GM10266 (cell line): ENCODE measurements around the gene ZNF277.

Experiments used
- DNase-seq: peaks from one replicate; pipeline ENCODE4 v3.0.0; 2012; ENCODE audit errors: extremely low spot score
- TF ChIP-seq, protein P1 (sequence below): IDR thresholded peaks from 2 replicates; pipeline ENCODE4 v1.5.1; 2012; ENCODE audit warnings: mild to moderate bottlenecking, low read depth; ENCODE audit not compliant: control insufficient read depth, insufficient read depth; ENCODE audit errors: missing control alignments

ZNF277 gene

GRCh38 chr7:112280267-112280666 lies 73.8 kb downstream of the ZNF277 start:
- DNase-seq: no peak
- TF ChIP-seq, protein P1, sequence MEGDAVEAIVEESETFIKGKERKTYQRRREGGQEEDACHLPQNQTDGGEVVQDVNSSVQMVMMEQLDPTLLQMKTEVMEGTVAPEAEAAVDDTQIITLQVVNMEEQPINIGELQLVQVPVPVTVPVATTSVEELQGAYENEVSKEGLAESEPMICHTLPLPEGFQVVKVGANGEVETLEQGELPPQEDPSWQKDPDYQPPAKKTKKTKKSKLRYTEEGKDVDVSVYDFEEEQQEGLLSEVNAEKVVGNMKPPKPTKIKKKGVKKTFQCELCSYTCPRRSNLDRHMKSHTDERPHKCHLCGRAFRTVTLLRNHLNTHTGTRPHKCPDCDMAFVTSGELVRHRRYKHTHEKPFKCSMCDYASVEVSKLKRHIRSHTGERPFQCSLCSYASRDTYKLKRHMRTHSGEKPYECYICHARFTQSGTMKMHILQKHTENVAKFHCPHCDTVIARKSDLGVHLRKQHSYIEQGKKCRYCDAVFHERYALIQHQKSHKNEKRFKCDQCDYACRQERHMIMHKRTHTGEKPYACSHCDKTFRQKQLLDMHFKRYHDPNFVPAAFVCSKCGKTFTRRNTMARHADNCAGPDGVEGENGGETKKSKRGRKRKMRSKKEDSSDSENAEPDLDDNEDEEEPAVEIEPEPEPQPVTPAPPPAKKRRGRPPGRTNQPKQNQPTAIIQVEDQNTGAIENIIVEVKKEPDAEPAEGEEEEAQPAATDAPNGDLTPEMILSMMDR: no peak

GRCh38 chr7:112282476-112283188 lies 76.1 kb downstream of the ZNF277 start:
- TF ChIP-seq, protein P1: no peak
- DNase-seq: no peak

DNA sequence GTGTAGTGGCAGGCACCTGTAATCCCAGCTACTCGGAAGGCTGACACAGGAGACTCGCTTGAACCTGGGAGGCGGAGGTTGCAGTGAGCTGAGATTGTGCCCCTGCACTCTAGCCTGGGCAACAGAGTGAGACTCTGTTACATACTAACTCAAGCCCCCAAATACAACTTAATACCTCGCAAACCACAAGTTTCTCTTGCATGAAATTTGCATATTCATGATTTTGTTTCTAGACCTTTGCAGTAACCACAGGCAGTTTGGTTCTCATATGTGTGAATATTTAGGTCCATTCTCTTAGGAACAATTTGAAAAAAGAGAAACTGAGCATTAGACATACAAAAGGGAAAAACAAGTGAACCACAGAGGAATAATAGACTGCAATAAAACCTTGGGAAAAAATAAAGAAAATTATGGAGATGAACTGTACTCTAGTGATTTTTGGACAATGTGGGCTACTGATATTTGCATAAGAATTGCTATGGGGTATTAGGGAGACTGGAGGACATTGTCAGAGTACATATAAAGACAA lies 77.0 kb downstream of the ZNF277 start:
- DNase-seq: no peak
- TF ChIP-seq, protein P1: no peak

DNA sequence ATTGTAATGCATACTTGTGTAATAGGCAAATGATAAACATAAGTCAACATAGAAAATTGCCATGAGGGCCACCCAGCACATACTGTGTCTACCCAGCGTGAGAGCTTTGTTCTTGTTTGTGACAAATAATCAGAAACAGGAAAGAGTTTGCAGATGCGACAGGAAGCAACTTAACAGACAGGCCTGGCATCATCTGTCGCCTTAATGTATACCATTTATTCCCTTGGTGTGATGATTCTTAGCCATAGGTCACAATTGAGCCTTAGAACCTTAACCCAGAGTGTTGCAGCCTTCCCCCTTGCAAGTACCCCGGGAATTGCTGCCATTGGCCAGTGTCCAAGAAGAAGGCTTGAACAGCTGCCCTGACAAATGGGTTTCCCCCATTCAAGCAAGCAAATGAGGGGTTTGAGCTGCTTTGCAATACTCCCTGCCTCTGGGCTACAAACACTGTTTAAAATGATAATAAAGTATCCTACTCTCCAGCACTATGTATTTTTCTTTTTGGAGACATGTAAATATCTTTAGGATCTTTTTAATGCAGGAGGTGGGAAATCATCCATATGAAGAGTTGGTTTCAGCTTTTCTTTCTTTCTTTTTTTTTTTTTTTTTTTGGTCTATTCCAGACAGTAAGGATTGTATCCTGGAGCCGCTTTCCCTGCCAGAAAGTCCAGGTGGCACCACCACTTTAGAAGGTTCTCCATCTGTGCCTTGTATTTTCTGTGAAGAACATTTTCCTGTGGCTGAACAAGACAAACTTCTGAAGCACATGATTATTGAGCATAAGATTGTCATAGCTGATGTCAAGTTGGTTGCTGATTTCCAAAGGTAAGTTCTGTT lies 80.0 kb downstream of the ZNF277 start:
- DNase-seq: peak; percentile 12
- TF ChIP-seq, protein P1: no peak

GRCh38 chr7:112288301-112288700 lies 81.8 kb downstream of the ZNF277 start:
- TF ChIP-seq, protein P1: no peak
- DNase-seq: no peak

- TF ChIP-seq, protein P1: no peak
- no peak for DNase-seq
Measured at GRCh38 chr7:112290065-112290464, 83.6 kb downstream of the ZNF277 start.

DNA sequence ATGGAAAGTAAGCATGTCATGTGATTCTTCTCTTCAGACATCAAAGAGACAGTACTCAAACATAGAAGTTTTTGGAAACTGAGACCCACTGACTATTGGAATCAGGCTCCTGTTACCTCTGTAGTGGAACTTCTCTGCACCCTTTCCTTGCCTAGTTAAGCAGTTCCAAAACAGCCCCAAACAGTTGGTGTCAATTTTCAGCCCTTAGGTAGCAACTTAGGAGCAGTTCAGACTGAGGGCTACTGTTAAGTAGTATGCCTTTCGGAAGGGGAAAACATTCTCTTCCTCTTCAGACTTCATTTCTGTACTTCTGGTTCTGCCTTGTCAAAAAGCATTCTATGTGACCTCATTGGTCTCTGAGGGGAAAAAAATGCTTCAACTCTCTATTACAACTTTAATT lies 85.7 kb downstream of the ZNF277 start:
- no peak for DNase-seq
- TF ChIP-seq, protein P1: no peak
